ENCODE results near the gene MBNL2. TPM values are rescaled to one million over a fixed set of nuclear protein-coding genes. Genes with fewer than 3 reads are reported as not detected.

The MBNL2 gene
- total RNA-seq, 3 donors from 2014 or later: 68.5 to 131 (median 120) TPM

- Histone ChIP-seq H3K4me1 (peaks cover 0 to 19% of the 10 kb centered on the region in 2 donors), H3K36me3 (no peaks in the 10 kb centered on the region), H3K9me3 (no peaks in the 10 kb centered on the region), H3K27me3 (no peaks in the 10 kb centered on the region), H3K4me3 (no peak overlapping the region), H3K27ac (peak overlapping the region; percentile 74 to 78)
- no peak for TF ChIP-seq POLR2AphosphoS5 (IDR thresholded peaks at IDR 0.05)
- TF ChIP-seq, protein P1, sequence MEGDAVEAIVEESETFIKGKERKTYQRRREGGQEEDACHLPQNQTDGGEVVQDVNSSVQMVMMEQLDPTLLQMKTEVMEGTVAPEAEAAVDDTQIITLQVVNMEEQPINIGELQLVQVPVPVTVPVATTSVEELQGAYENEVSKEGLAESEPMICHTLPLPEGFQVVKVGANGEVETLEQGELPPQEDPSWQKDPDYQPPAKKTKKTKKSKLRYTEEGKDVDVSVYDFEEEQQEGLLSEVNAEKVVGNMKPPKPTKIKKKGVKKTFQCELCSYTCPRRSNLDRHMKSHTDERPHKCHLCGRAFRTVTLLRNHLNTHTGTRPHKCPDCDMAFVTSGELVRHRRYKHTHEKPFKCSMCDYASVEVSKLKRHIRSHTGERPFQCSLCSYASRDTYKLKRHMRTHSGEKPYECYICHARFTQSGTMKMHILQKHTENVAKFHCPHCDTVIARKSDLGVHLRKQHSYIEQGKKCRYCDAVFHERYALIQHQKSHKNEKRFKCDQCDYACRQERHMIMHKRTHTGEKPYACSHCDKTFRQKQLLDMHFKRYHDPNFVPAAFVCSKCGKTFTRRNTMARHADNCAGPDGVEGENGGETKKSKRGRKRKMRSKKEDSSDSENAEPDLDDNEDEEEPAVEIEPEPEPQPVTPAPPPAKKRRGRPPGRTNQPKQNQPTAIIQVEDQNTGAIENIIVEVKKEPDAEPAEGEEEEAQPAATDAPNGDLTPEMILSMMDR (IDR thresholded peaks at IDR 0.05): no peak
- no peak for TF ChIP-seq POLR2A (IDR thresholded peaks at IDR 0.05)
- intact Hi-C loops (cut with DNase I; ENCODE audit: low total_unique reads): no loop called here
- DNase-seq (ENCODE audit: low spot score in 2 of 2): no peak
Observed at GRCh38 chr13:97272526-97272925, 50.4 kb downstream of the MBNL2 start.

- no peaks in the 10 kb centered on the region for H3K9me3 ChIP-seq
- TF ChIP-seq, protein P1 (IDR thresholded peaks at IDR 0.05): no peak
- TF ChIP-seq POLR2AphosphoS5 (IDR thresholded peaks at IDR 0.05): no peak
- no peak for TF ChIP-seq POLR2A (IDR thresholded peaks at IDR 0.05)
- DNase-seq (ENCODE audit: low spot score in 2 of 2): peak in 1 of 2 donors; percentile 70
- H3K36me3 ChIP-seq: no peaks in the 10 kb centered on the region
- peak overlapping the region; percentile 74 to 78 for H3K27ac ChIP-seq
- H3K4me1 ChIP-seq: peaks cover 0 to 19% of the 10 kb centered on the region in 2 donors
- intact Hi-C loops (cut with DNase I; ENCODE audit: low total_unique reads): no loop called here
- H3K4me3 ChIP-seq: no peak overlapping the region
- H3K27me3 ChIP-seq: no peaks in the 10 kb centered on the region
Observed at GRCh38 chr13:97273341-97273831, 51.3 kb downstream of the MBNL2 start.

DNA sequence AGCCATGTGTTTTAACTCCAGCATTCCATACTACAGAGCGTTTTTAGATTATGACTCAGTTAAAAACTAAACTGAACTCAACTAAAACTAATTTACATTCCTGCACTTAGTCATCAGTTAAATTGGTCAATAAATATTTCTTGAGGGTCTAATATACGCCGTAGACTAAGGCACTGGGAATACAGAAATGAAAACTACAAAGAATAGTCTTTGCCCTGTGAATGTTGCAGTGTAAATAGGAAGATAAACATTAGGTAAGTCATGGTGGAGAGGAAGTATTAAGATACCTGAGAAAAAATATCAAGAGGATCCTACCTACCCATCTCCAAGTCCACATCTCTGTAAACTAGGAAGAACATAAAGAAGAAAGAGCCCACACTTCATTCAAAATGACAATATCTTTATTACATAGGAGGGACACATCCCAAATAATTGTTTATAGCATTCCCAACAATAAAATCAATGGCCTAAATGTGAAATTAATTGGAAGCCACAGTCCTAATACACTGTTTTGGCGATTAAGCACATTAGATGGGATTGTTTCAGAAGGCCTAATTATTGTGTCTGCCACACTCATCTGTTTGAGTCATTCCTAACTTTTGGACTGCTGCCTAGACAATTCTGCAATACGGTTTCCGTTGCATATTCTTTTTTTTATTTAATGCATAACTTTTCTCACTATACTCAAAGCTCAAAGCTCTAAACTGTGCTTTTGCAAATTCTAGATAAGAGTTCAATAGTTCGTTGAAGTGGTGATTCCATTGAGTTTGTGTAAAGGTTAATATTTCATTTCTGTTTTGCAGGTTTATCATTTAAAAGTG lies 52.9 kb downstream of the MBNL2 start:
- H3K4me3 ChIP-seq: no peak overlapping the region
- no peaks in the 10 kb centered on the region for H3K9me3 ChIP-seq
- H3K4me1 ChIP-seq: peaks cover 0 to 15% of the 10 kb centered on the region in 2 donors
- TF ChIP-seq POLR2A (IDR thresholded peaks at IDR 0.05) (no peak), POLR2AphosphoS5 (IDR thresholded peaks at IDR 0.05) (no peak)
- TF ChIP-seq, protein P1 (IDR thresholded peaks at IDR 0.05): no peak
- H3K36me3 ChIP-seq: no peaks in the 10 kb centered on the region
- H3K27me3 ChIP-seq: no peaks in the 10 kb centered on the region
- no peak for DNase-seq (ENCODE audit: low spot score in 2 of 2)
- intact Hi-C loops (cut with DNase I; ENCODE audit: low total_unique reads): no loop called here
- H3K27ac ChIP-seq: peak overlapping the region; percentile 74 to 78

- Histone ChIP-seq H3K27me3 (no peaks in the 10 kb centered on the region), H3K4me1 (peaks cover 3 to 22% of the 10 kb centered on the region in 2 donors), H3K27ac (peak overlapping the region; percentile 30 to 78), H3K4me3 (no peak overlapping the region), H3K9me3 (no peaks in the 10 kb centered on the region), H3K36me3 (no peaks in the 10 kb centered on the region)
- TF ChIP-seq, protein P1 (IDR thresholded peaks at IDR 0.05): no peak
- TF ChIP-seq POLR2AphosphoS5 (IDR thresholded peaks at IDR 0.05): no peak
- no peak for TF ChIP-seq POLR2A (IDR thresholded peaks at IDR 0.05)
- intact Hi-C loops (cut with DNase I; ENCODE audit: low total_unique reads): no loop called here
- DNase-seq (ENCODE audit: low spot score in 2 of 2): no peak
Observed at GRCh38 chr13:97275776-97276501, 53.8 kb downstream of the MBNL2 start.

- intact Hi-C loops (cut with DNase I; ENCODE audit: low total_unique reads): no loop called here
Observed at GRCh38 chr13:97276862-97277269, 54.7 kb downstream of the MBNL2 start.

More at GRCh38 chr13:97276862-97277269, 54.7 kb downstream of the MBNL2 start:
- Histone ChIP-seq H3K4me3 (no peak overlapping the region), H3K9me3 (no peaks in the 10 kb centered on the region), H3K4me1 (peaks cover 3 to 27% of the 10 kb centered on the region in 2 donors), H3K27me3 (no peaks in the 10 kb centered on the region), H3K36me3 (no peaks in the 10 kb centered on the region), H3K27ac (peak overlapping the region; percentile 27)
- DNase-seq (ENCODE audit: low spot score in 2 of 2): no peak
- TF ChIP-seq, protein P1 (IDR thresholded peaks at IDR 0.05): no peak
- TF ChIP-seq POLR2AphosphoS5 (IDR thresholded peaks at IDR 0.05) (no peak), POLR2A (IDR thresholded peaks at IDR 0.05) (no peak)

Data from breast epithelium (tissue), 4 donors.